ENCODE data around the gene BRME1. TPM values are rescaled to one million over a fixed set of nuclear protein-coding genes. Genes with fewer than 3 reads are reported as not detected.

The BRME1 gene
- total and polyA plus RNA-seq, 2 of the 13 experiments (the other 11 are each of a cell fraction or from before 2014, with no cell fraction given) = 0.74 to 1.5 TPM

- TF ChIP-seq ZNF142 (CRISPR knock-in tag; IDR thresholded peaks at IDR 0.05) = no peak
- no peak for TF ChIP-seq ZNF354B (CRISPR knock-in tag; IDR thresholded peaks at IDR 0.05)
- no peak for TF ChIP-seq ZNF362 (CRISPR knock-in tag; IDR thresholded peaks at IDR 0.05; ENCODE audit: borderline replicate concordance)
- no peak for TF ChIP-seq SRF (IDR thresholded peaks at IDR 0.05; ENCODE audit: low read depth, low read length)
- no peak for TF ChIP-seq MAFK (conservative IDR thresholded peaks at IDR 0.05 in 1 of 2, IDR thresholded peaks at IDR 0.05 in 1 of 2; ENCODE audit: low read length in 2 of 2)
- TF ChIP-seq BRD4 (CRISPR knock-in tag; IDR thresholded peaks at IDR 0.05) = no peak
- no peak for TF ChIP-seq TEF (CRISPR knock-in tag; IDR thresholded peaks at IDR 0.05)
- no peak for TF ChIP-seq ZFP41 (CRISPR knock-in tag; IDR thresholded peaks at IDR 0.05; ENCODE audit: borderline replicate concordance)
- TF ChIP-seq ZMYM3 (CRISPR knock-in tag; IDR thresholded peaks at IDR 0.05) = no peak
- no peak for TF ChIP-seq ZNF597 (CRISPR knock-in tag; IDR thresholded peaks at IDR 0.05)
- TF ChIP-seq ZZZ3 (CRISPR knock-in tag; IDR thresholded peaks at IDR 0.05; ENCODE audit: borderline replicate concordance) = no peak
- TF ChIP-seq ZNF761 (CRISPR knock-in tag; conservative IDR thresholded peaks at IDR 0.05) = no peak
- no peak for TF ChIP-seq TMF1 (CRISPR knock-in tag; IDR thresholded peaks at IDR 0.05; ENCODE audit: low read depth)
- TF ChIP-seq POLR2AphosphoS2 (IDR thresholded peaks at IDR 0.05; ENCODE audit: low read depth, low read length) = no peak
- TF ChIP-seq ZNF232 (CRISPR knock-in tag; IDR thresholded peaks at IDR 0.05; ENCODE audit: borderline replicate concordance) = no peak
- TF ChIP-seq HOXA7 (CRISPR knock-in tag; IDR thresholded peaks at IDR 0.05) = no peak
- no peak for TF ChIP-seq BCL6 (CRISPR knock-in tag; IDR thresholded peaks at IDR 0.05)
- TF ChIP-seq ZNF513 (CRISPR knock-in tag; conservative IDR thresholded peaks at IDR 0.05) = no peak
- TF ChIP-seq ZNF547 (CRISPR knock-in tag; IDR thresholded peaks at IDR 0.05) = no peak
Observed at GRCh38 chr19:13849991-13850909, 55.7 kb downstream of the BRME1 start (continued).
